Sigmoid colon (tissue), 7 donors: ENCODE measurements around the gene CHST8. TPM values are rescaled to one million over a fixed set of nuclear protein-coding genes. Genes with fewer than 3 reads are reported as not detected.

Source experiments
- DNase-seq: peaks from one replicate; pipeline ENCODE4 v3.0.0-alpha.2; 2019
- H3K27ac ChIP-seq, 4 donors: fragments of 200-600 bp; sonication (generic); one replicate each; pipeline ENCODE4 v1.5.1; 2016 to 2019; ENCODE audit warnings: mild to moderate bottlenecking in 1 of 4
- H3K27me3 ChIP-seq, 3 donors: fragments of 200-600 bp; sonication (generic); one replicate each; pipeline ENCODE4 v1.5.1; 2019; ENCODE audit warnings: mild to moderate bottlenecking in 1 of 3
- H3K36me3 ChIP-seq, 4 donors: fragments of 200-600 bp; sonication (generic); one replicate each; pipeline ENCODE4 v1.5.1; 2016 to 2019
- H3K4me1 ChIP-seq, 4 donors: fragments of 200-600 bp; sonication (generic); one replicate each; pipeline ENCODE4 v1.5.1; 2017 to 2019
- H3K4me3 ChIP-seq, 4 donors: fragments of 200-600 bp; sonication (generic); one replicate each; pipeline ENCODE4 v1.5.1; 2017 to 2019; ENCODE audit warnings: mild to moderate bottlenecking in 2 of 4, moderate library complexity in 1 of 4
- H3K9me3 ChIP-seq, 4 donors: fragments of 200-600 bp in 3 of 4; sonication (generic) in 3 of 4; one replicate each; pipeline versions ENCODE4 v1.5.1 to v1.6.1; 2013 to 2019
- EP300 ChIP-seq, 4 donors: sonication (generic); formaldehyde crosslinking; IDR thresholded peaks; one replicate each; pipeline ENCODE4 v1.6.1; 2017; ENCODE audit warnings: antibody characterized with exemption in 4 of 4
- POLR2A ChIP-seq, 2 donors: fragments of 450-650 bp; IDR thresholded peaks; one replicate each; pipeline ENCODE4 v1.6.1; 2016; ENCODE audit warnings: antibody characterized with exemption in 2 of 2, mild to moderate bottlenecking in 2 of 2, moderate library complexity in 2 of 2
- POLR2AphosphoS5 ChIP-seq, 4 donors: sonication (generic); formaldehyde crosslinking; IDR thresholded peaks; one replicate each; pipeline ENCODE4 v1.6.1; 2017; ENCODE audit warnings: antibody characterized with exemption in 4 of 4
- whole genome bisulfite sequencing, 2 donors: extraction: QIAGEN DNeasy Blood & Tissue Kit; methylation state at CpG; one replicate each; pipeline ENCODE4 v1.1.7; 2013; 5-methylcytosine and 5-hydroxymethylcytosine counted together
- intact Hi-C: fragments of 100-400 bp; cut with DNase I; formaldehyde crosslinking; loops from one replicate; pipeline ENCODE4 v1.15.1; 2023
- polyA plus RNA-seq, 3 donors: library from polyadenylated mRNA; stranded (reverse); fragments of 200-250 nt; gene quantifications; one replicate each; pipeline ENCODE4 v1.2.3, GENCODE V29; 2013
- total RNA-seq, 4 donors: library from RNA; depleted of rRNA; stranded (reverse); fragments of >200 nt; gene quantifications; one replicate each; pipeline ENCODE4 v1.1.0, GENCODE V29; 2016
- TF ChIP-seq, protein P1 (sequence below), 4 experiments: fragments of 450-650 bp in 3 of 4; fragments of 200-600 bp in 1 of 4; IDR thresholded peaks; one replicate each; pipeline ENCODE4 v1.5.1; 2016 to 2019; ENCODE audit warnings: antibody characterized with exemption in 4 of 4, mild to moderate bottlenecking in 3 of 4, moderate library complexity in 2 of 4
- donor health status: healthy with polysubstance abuse.
- donor health status: Bipolar disorder and iron deficiency.
- donor health status: healthy.

Gene CHST8
- total and polyA plus RNA-seq, 7 donors = 0.35 to 0.60 (median 0.36) TPM; not detected in 4

DNA sequence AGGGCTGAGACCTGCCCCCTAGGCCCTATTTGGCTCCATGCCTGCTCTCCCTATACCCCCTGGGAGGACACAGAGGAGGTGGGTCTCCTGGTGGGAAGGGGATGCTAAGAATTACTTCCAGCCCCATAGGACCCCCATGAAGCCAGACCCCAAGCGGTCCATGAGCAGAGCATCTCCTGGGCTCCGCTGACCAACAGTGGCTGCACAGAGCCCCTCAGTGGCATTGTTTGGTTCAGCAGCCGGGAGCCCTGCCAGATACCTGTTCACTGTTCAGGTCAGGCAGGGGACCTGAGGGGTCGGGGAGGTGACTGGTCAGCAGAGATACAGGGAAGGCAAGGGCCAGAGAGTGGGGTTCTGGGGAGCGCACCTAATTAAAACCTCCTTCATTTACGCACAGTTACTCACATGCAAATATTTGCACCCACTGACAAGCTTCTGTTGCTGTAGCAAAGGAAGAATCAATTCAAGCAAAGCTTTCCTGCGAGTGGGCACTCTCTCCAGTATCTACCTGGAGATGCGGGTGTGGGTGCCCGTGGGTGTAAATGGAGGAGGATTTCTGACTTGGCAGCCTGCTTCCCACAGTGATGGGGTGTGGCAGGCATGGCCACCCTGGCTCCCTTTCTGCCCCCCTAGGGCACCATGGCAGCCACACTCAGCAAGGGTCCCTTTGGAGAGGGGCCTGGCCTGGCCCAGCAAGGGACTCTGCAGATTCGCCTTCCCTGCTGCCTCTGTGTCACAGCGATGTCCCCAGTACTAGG is 83.5 kb downstream of the CHST8 start:
- 69 to 79% methylated on average over 11 of the region's 11 CpGs for WGBS, 2 donors
- DNase-seq = peak; percentile 43
- Histone ChIP-seq H3K4me3 (no peak overlapping the region), H3K9me3 (no peaks in the 10 kb centered on the region), H3K27ac (no peak overlapping the region), H3K4me1 (no peaks in the 10 kb centered on the region), H3K27me3 (no peaks in the 10 kb centered on the region), H3K36me3 (no peaks in the 10 kb centered on the region)
- TF ChIP-seq POLR2A (IDR thresholded peaks at IDR 0.05) (no peak), EP300 (IDR thresholded peaks at IDR 0.05) (no peak), POLR2AphosphoS5 (IDR thresholded peaks at IDR 0.05) (no peak)
- TF ChIP-seq, protein P1, sequence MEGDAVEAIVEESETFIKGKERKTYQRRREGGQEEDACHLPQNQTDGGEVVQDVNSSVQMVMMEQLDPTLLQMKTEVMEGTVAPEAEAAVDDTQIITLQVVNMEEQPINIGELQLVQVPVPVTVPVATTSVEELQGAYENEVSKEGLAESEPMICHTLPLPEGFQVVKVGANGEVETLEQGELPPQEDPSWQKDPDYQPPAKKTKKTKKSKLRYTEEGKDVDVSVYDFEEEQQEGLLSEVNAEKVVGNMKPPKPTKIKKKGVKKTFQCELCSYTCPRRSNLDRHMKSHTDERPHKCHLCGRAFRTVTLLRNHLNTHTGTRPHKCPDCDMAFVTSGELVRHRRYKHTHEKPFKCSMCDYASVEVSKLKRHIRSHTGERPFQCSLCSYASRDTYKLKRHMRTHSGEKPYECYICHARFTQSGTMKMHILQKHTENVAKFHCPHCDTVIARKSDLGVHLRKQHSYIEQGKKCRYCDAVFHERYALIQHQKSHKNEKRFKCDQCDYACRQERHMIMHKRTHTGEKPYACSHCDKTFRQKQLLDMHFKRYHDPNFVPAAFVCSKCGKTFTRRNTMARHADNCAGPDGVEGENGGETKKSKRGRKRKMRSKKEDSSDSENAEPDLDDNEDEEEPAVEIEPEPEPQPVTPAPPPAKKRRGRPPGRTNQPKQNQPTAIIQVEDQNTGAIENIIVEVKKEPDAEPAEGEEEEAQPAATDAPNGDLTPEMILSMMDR (IDR thresholded peaks at IDR 0.05) = no peak
- intact Hi-C loops = no loop called here

DNA sequence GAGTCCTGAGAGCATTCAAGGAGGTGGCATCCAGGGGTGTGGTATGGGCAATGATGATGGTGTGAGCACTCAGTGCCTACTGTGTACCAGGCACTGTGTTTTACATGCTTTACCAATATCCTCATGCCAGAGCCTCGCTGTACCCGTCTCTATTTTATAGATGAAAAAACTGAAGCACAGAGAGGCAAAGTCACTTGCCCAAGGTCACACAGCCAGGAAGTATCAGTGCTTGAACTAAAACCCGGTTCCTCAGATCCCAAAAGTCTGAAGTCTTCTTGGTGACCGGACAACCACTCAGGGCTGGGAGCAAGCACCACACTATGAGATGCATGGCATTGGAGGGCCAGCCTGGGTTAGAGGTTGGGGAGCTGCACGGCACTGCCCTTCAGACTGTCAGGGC is 84.1 kb downstream of the CHST8 start:
- intact Hi-C loops = no loop called here
- H3K4me3 ChIP-seq = no peak overlapping the region
- no peaks in the 10 kb centered on the region for H3K27me3 ChIP-seq
- H3K27ac ChIP-seq = no peak overlapping the region
- no peaks in the 10 kb centered on the region for H3K9me3 ChIP-seq
- H3K36me3 ChIP-seq = no peaks in the 10 kb centered on the region
- peak; percentile 25 for DNase-seq
- TF ChIP-seq POLR2AphosphoS5 (IDR thresholded peaks at IDR 0.05) = no peak
- TF ChIP-seq POLR2A (IDR thresholded peaks at IDR 0.05) = no peak
- TF ChIP-seq, protein P1 (IDR thresholded peaks at IDR 0.05) = no peak
- TF ChIP-seq EP300 (IDR thresholded peaks at IDR 0.05) = no peak
- 76 to 88% methylated on average over 5 of the region's 5 CpGs for WGBS, 2 donors
- H3K4me1 ChIP-seq = no peaks in the 10 kb centered on the region

DNA sequence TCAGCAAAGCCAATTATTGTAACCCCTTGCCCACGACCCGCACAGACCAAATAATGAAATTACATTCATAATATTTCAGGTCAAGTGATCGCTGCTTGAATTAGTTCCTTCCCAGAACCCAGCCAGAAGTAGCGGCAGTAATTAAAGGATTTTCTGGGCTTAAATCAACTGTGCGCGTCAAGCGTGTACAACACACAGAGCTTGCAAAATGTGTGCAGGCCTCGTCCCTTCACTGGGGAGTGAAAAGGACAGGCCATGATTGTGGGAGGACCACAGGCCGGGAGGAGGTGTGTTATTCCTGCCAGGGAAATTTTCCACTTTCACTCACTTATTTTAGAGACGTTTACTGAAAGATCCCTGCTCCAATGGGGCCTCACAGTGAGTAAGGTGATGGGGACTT is 84.9 kb downstream of the CHST8 start:
- H3K9me3 ChIP-seq = no peaks in the 10 kb centered on the region
- H3K27ac ChIP-seq = no peak overlapping the region
- H3K4me1 ChIP-seq = no peaks in the 10 kb centered on the region
- no peaks in the 10 kb centered on the region for H3K36me3 ChIP-seq
- H3K27me3 ChIP-seq = no peaks in the 10 kb centered on the region
- H3K4me3 ChIP-seq = no peak overlapping the region
- 67 to 78% methylated on average over 10 of the region's 10 CpGs for WGBS, 2 donors
- intact Hi-C loops = no loop called here
- DNase-seq = no peak
- TF ChIP-seq, protein P1 (IDR thresholded peaks at IDR 0.05) = no peak
- TF ChIP-seq POLR2A (IDR thresholded peaks at IDR 0.05) (no peak), EP300 (IDR thresholded peaks at IDR 0.05) (no peak), POLR2AphosphoS5 (IDR thresholded peaks at IDR 0.05) (no peak)

DNA sequence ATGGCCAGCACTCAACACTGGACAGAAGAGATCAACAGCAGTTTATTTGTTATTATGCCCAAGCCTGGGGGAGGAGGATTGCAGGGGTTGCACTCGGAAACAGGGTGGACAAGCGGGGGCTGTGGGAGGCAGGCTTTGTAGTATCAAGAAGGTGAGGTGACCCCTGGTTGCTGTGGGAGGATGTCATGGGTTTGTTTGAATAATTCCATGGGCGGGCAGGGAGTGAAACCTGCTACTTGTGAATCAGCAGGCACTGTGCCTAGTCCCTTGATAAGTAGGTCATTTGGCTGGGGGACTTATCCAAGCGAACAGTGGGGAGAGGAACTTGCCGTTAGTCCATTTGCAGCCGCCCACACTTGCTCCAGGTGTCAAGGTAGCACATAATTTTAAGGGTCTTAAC is 90.5 kb downstream of the CHST8 start:
- no peaks in the 10 kb centered on the region for H3K9me3 ChIP-seq
- no peaks in the 10 kb centered on the region for H3K4me1 ChIP-seq
- H3K27me3 ChIP-seq = no peaks in the 10 kb centered on the region
- no peak for DNase-seq
- H3K36me3 ChIP-seq = no peaks in the 10 kb centered on the region
- 71 to 72% methylated on average over 6 of the region's 6 CpGs for WGBS, 2 donors
- no peak overlapping the region for H3K27ac ChIP-seq
- H3K4me3 ChIP-seq = no peak overlapping the region
- TF ChIP-seq POLR2AphosphoS5 (IDR thresholded peaks at IDR 0.05) (no peak), EP300 (IDR thresholded peaks at IDR 0.05) (no peak), POLR2A (IDR thresholded peaks at IDR 0.05) (no peak)
- TF ChIP-seq, protein P1 (IDR thresholded peaks at IDR 0.05) = no peak
- intact Hi-C loops = no loop called here

DNA sequence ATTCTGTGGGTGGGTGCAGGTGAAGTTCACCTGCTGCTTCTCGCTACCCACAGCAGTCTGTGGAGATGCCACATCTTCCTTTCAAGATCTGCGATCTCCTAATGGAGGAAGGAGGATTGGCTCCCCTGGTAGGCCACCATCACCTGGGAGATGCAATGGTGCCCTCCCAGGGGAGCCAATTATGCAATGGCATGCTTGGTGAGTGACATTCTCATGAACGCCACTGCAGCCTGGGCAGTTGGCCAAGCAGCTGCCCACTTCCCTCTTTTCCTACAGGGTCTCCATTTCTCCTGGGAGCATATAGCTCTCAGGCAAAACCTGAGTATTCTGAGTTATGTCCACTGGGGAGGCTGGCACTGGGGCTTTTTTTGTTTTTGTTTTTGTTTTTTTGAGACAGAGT is 91.4 kb downstream of the CHST8 start:
- WGBS, 2 donors = 76 to 78% methylated on average over 3 of the region's 3 CpGs
- H3K4me3 ChIP-seq = no peak overlapping the region
- no peaks in the 10 kb centered on the region for H3K4me1 ChIP-seq
- no peaks in the 10 kb centered on the region for H3K36me3 ChIP-seq
- peak; percentile 15 for DNase-seq
- H3K9me3 ChIP-seq = no peaks in the 10 kb centered on the region
- intact Hi-C loops = no loop called here
- TF ChIP-seq EP300 (IDR thresholded peaks at IDR 0.05) = no peak
- H3K27ac ChIP-seq = no peak overlapping the region
- no peaks in the 10 kb centered on the region for H3K27me3 ChIP-seq
